Calu3 (cell line): ENCODE data around the gene RALA. TPM values are rescaled to one million over a fixed set of nuclear protein-coding genes. Genes with fewer than 3 reads are reported as not detected.
"Not testable (repeated sequence)": the region's sequence is repeated elsewhere in the genome, so short reads cannot be mapped to it uniquely, and the experiment has no call there.

ENCODE experiments used
- BruUV-seq: library from RNA; stranded (reverse); fragments of 400-500 nt; replicated peaks from 2 replicates; lab custom pipeline; 2021; lab: Mats Ljungman, UMichigan
- CTCF ChIA-PET: fragments of 300-600 bp; sonication (Branson Sonifier 250); formaldehyde crosslinking; loops from one replicate; lab custom pipeline; 2022; ENCODE audit warnings: antibody characterized with exemption; lab: Charles Lee
- DNase-seq: peaks from one replicate; pipeline ENCODE4 v3.0.0; 2022
- H3K27ac Mint-ChIP-seq: one replicate; pipeline ENCODE4 v1.8.0; 2022; ENCODE audit warnings: mixed read lengths; ENCODE audit not compliant: unreplicated experiment
- H3K27me3 Mint-ChIP-seq: one replicate; pipeline ENCODE4 v1.8.0; 2022; ENCODE audit warnings: mixed read lengths; ENCODE audit not compliant: unreplicated experiment
- H3K36me3 Mint-ChIP-seq: one replicate; pipeline ENCODE4 v1.8.0; 2022; ENCODE audit warnings: mild to moderate bottlenecking, moderate library complexity, mixed read lengths; ENCODE audit not compliant: insufficient read depth, unreplicated experiment
- H3K4me1 Mint-ChIP-seq: one replicate; pipeline ENCODE4 v1.8.0; 2022; ENCODE audit warnings: mild to moderate bottlenecking, low read depth, mixed read lengths; ENCODE audit not compliant: unreplicated experiment
- H3K4me3 Mint-ChIP-seq: one replicate; pipeline ENCODE4 v1.8.0; 2022; ENCODE audit warnings: mild to moderate bottlenecking, low read depth, moderate library complexity, mixed read lengths; ENCODE audit not compliant: unreplicated experiment
- H3K9me3 Mint-ChIP-seq: one replicate; pipeline ENCODE4 v1.8.0; 2022; ENCODE audit warnings: low read depth, mixed read lengths; ENCODE audit not compliant: unreplicated experiment
- intact Hi-C: fragments of 100-400 bp; cut with micrococcal nuclease; formaldehyde crosslinking; loops from one replicate; pipeline ENCODE4 v1.10.0; 2022; ENCODE audit not compliant: unreplicated experiment
- total RNA-seq: library from RNA; stranded (reverse); gene quantifications from 2 replicates; pipeline ENCODE4 v1.2.3, GENCODE V29; 2022
- TF ChIP-seq, protein P1 (sequence below): fragments of 200-600 bp; IDR thresholded peaks from one replicate; pipeline ENCODE4 v1.8.0; 2022; ENCODE audit warnings: antibody characterized with exemption; ENCODE audit not compliant: unreplicated experiment

The RALA gene
- total RNA-seq, 1 experiment from 2014 or later, result 64.8 TPM

DNA sequence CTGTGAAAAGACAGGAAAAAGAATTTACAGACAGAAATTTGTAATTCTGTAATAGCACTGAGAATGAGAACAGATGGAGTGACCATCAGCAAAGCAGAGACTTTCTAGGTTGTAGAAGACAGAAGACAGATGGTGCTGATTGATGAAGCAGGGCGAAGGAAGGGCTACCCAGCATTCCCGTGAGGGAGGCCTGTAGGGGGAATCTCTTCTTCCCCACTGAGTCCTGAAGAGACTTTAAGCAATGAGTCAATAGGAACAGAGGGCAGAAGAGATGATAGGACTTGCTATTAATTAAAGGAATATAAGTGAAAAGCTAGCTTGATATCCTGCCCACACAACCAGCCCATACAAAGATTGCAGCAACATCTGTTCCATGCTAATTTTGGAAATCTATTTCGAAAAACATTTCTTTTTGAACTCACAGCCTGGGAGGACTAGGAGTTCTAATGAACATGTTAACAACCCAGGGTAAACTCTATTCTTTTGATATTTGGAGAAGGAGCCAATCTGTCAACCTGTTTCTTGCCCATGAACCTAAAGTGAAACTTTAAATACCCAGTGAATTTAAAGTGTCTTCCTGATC, 44.1 kb downstream of the RALA start:
- H3K4me3 Mint-ChIP-seq, result no peak overlapping the region
- H3K27me3 Mint-ChIP-seq, result no peaks in the 10 kb centered on the region
- BruUV-seq, result no TSS peak
- no peak for DNase-seq
- TF ChIP-seq, protein P1, sequence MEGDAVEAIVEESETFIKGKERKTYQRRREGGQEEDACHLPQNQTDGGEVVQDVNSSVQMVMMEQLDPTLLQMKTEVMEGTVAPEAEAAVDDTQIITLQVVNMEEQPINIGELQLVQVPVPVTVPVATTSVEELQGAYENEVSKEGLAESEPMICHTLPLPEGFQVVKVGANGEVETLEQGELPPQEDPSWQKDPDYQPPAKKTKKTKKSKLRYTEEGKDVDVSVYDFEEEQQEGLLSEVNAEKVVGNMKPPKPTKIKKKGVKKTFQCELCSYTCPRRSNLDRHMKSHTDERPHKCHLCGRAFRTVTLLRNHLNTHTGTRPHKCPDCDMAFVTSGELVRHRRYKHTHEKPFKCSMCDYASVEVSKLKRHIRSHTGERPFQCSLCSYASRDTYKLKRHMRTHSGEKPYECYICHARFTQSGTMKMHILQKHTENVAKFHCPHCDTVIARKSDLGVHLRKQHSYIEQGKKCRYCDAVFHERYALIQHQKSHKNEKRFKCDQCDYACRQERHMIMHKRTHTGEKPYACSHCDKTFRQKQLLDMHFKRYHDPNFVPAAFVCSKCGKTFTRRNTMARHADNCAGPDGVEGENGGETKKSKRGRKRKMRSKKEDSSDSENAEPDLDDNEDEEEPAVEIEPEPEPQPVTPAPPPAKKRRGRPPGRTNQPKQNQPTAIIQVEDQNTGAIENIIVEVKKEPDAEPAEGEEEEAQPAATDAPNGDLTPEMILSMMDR, result no peak
- peaks cover 10% of the 10 kb centered on the region for H3K9me3 Mint-ChIP-seq
- H3K27ac Mint-ChIP-seq, result no peak overlapping the region
- intact Hi-C loops, result no loop called here
- no peaks in the 10 kb centered on the region for H3K36me3 Mint-ChIP-seq
- CTCF ChIA-PET, result interaction anchor here (1.0 kb wide), 1 partner anchor 87 kb away, joined by 3 read pairs; no protein-coding TSS in a partner anchor
- H3K4me1 Mint-ChIP-seq, result no peaks in the 10 kb centered on the region

DNA sequence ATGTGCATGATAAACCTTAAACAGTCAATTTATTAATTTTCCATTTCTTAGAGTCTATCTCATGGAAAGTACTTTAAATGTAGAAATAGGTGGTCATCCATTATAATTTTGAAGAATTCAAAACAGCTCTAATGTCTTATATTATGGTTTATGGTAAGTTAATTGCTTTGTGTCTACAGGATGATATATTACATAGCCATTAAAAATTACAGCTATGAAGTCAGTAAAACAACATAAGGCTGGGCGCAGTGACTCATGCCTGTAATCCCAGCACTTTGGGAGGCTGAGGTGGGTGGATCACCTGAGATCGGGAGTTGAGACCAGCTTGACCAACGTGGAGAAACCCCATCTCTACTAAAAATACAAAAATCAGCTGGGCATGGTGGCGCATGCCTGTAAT, 44.9 kb downstream of the RALA start:
- H3K4me3 Mint-ChIP-seq, H3K36me3 Mint-ChIP-seq, H3K9me3 Mint-ChIP-seq, DNase-seq, BruUV-seq, H3K4me1 Mint-ChIP-seq, H3K27me3 Mint-ChIP-seq, H3K27ac Mint-ChIP-seq, intact Hi-C loops: not testable (repeated sequence)
- CTCF ChIA-PET, result interaction anchor here (0.7 kb wide), 1 partner anchor 10 kb away, joined by 5 read pairs; no protein-coding TSS in a partner anchor

DNA sequence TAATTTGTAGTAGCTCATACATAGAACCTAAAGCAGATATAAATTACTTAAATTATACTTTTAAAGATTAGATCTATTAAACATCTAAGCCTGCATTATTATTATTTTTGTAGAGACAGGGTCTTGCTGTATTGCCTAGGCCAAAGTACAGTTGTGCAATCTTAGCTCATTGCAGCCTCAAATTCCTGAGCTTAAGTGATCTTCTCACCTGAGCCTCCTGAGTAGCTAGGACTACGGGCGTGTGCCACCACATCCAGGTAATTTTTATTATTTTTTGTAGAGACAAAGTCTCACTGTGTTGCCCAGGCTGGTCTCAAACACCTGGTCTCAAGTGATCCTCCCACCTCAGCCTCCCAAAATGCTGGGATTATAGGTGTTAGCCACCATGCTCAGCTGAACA, 46.7 kb downstream of the RALA start:
- CTCF ChIA-PET, result no interaction called here
- BruUV-seq, result no TSS peak
- H3K27ac Mint-ChIP-seq, result no peak overlapping the region
- no peak for DNase-seq
- no peaks in the 10 kb centered on the region for H3K9me3 Mint-ChIP-seq
- no peak overlapping the region for H3K4me3 Mint-ChIP-seq
- no peaks in the 10 kb centered on the region for H3K36me3 Mint-ChIP-seq
- intact Hi-C loops, result no loop called here
- no peaks in the 10 kb centered on the region for H3K4me1 Mint-ChIP-seq
- TF ChIP-seq, protein P1, result no peak
- H3K27me3 Mint-ChIP-seq, result no peaks in the 10 kb centered on the region

DNA sequence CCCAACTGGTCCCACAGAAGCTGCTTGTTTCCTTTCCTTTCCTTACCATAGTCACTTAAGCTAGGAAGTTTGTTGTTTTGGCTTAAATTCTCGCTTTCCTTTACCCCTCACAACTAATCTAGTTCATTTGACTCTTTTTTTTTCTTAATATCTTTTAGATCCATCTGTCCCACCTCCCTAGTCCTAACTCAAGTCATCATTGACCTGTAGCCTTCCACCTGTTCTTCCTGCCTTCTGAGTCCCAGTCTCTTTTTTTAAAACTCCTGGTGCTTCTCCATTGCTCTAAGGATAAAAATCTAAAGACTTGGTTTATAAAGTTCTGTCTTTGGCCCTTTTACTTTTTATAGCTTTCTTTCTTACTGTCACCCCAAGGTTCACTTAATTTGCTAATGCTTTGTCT, 47.6 kb downstream of the RALA start:
- TF ChIP-seq, protein P1, result no peak
- Mint-ChIP-seq H3K27ac (no peak overlapping the region), H3K4me3 (no peak overlapping the region), H3K36me3 (no peaks in the 10 kb centered on the region), H3K9me3 (no peaks in the 10 kb centered on the region), H3K27me3 (no peaks in the 10 kb centered on the region), H3K4me1 (no peaks in the 10 kb centered on the region)
- intact Hi-C loops, result no loop called here
- BruUV-seq, result no TSS peak
- CTCF ChIA-PET, result no interaction called here
- DNase-seq, result no peak

DNA sequence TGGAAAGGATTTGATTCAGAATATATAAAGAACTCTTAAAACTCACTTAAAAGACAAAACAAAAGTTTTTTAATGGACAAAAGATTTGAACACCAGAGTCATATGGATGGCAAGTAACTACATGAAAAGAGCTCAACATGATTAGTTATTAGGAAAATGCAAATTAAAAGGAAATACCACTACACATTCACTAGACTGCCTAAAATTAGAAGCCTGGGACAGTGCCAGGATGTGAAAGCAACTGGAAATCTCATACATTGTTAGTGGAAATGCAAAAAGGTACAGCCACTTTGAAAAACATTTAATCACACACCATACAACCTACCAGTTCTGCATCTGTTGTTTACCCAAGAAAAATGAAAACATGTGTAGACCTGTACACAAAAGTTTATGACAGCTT, 48.8 kb downstream of the RALA start:
- no peak for DNase-seq
- Mint-ChIP-seq H3K9me3 (peaks cover 2% of the 10 kb centered on the region), H3K36me3 (no peaks in the 10 kb centered on the region), H3K27ac (no peak overlapping the region), H3K27me3 (no peaks in the 10 kb centered on the region), H3K4me3 (no peak overlapping the region), H3K4me1 (no peaks in the 10 kb centered on the region)
- BruUV-seq, result no TSS peak
- intact Hi-C loops, result no loop called here
- CTCF ChIA-PET, result interaction anchor here (0.5 to 0.7 kb wide), 2 partner anchors 18 to 79 kb away, joined by 4 read pairs; no protein-coding TSS in a partner anchor
- TF ChIP-seq, protein P1, result no peak
